ENCODE measurements around the gene CDH7.

Gene CDH7

DNA sequence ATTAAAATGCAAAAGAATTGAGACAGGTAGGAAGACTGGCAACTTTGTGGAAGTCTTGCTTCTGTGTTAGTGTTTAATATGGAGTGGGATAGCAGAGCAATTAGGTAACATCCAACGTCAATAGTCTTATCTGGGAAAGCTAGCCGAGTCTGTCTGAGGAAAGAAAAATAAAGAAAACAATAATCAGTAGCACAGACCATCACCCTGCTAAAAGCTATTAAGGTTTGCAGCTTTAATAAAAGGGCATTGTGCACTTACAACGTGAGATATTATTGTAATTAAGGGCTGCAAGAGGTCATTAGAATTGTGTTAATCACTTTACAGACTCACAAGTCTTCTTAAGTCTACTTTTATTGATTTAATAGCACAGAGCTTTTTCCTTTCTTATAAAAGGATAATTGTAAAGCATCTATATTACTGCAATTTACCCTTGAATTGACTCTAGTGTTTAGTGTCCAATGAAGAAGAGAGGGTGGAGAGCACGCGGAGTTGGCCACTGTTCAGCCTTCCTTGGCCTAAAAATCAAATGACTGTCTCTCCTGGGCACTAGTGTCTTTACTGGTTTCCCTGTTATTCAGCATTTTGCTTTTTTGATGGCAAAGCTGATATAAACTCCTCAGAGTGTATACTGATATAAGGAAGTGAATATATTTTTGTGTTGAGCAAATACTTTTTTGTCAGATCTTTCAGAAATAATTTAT is 2.0 kb downstream of the CDH7 start:
- TF ChIP-seq, protein P1, sequence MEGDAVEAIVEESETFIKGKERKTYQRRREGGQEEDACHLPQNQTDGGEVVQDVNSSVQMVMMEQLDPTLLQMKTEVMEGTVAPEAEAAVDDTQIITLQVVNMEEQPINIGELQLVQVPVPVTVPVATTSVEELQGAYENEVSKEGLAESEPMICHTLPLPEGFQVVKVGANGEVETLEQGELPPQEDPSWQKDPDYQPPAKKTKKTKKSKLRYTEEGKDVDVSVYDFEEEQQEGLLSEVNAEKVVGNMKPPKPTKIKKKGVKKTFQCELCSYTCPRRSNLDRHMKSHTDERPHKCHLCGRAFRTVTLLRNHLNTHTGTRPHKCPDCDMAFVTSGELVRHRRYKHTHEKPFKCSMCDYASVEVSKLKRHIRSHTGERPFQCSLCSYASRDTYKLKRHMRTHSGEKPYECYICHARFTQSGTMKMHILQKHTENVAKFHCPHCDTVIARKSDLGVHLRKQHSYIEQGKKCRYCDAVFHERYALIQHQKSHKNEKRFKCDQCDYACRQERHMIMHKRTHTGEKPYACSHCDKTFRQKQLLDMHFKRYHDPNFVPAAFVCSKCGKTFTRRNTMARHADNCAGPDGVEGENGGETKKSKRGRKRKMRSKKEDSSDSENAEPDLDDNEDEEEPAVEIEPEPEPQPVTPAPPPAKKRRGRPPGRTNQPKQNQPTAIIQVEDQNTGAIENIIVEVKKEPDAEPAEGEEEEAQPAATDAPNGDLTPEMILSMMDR (conservative IDR thresholded peaks at IDR 0.05; ENCODE audit: low read length), result no peak
- DNase-seq (ENCODE audit: low read depth), result no peak
- H3K4me3 ChIP-seq (ENCODE audit: low read length), result no peak overlapping the region

DNA sequence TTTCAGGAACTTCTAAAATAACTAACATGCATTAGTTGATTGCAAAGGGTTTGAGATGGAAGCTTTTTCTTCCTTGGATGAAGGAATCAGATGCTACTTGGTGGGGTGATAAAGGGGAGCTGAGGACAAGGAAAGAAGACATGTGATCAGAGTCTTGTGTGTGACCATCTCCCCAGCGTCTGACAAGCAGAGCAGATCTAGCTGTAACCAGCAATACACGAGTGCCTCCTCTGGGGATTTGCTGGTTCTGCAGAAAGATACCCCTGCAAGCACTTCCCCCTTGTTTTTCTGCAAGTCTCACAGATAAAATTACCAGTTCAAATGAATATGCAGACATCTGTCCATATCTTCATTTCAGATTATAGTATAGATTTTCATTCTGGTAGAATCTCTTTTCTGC is 2.7 kb downstream of the CDH7 start:
- H3K4me3 ChIP-seq (ENCODE audit: low read length), result no peak overlapping the region
- DNase-seq (ENCODE audit: low read depth), result no peak
- TF ChIP-seq, protein P1 (conservative IDR thresholded peaks at IDR 0.05; ENCODE audit: low read length), result no peak

DNA sequence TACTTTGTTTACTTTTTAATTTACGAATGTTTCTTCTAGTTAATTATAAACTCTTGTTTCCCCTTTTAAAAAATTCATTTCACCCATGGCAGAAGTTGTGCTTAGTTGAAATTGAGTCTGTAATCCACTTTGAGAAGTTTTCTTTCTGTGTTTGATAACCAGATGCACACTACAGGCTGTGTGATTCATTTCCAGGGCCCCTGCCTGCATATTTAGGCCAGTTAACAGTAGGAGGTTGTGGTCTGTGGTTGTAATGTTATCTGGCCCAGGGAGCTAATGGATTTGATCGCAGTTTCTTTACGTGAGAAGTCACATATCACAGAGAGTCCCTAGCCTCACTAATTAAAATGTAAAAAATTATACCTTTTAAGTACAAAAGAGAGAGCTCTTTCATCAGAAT is 3.3 kb downstream of the CDH7 start:
- TF ChIP-seq, protein P1 (conservative IDR thresholded peaks at IDR 0.05; ENCODE audit: low read length), result no peak
- no peak for DNase-seq (ENCODE audit: low read depth)
- no peak overlapping the region for H3K4me3 ChIP-seq (ENCODE audit: low read length)

DNA sequence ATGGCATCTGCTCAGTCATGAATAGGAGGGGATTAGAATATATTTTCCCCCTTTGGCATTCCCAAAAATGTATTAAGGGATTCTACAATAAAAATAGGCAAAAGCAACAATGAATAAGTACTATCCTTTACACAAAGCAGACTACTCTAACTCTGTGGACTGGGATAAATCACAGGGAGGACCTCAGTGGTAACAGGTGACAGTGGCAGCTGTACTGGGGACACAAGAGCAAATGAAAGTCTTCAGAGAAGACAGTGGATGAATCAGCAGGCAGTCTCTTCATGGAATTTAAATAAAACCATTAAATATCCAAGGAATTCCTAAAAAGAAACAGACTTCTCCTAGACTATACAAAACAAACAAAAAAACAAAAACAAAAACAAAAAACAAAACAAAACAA is 4.8 kb downstream of the CDH7 start:
- H3K4me3 ChIP-seq (ENCODE audit: low read length), result no peak overlapping the region
- no peak for DNase-seq (ENCODE audit: low read depth)
- TF ChIP-seq, protein P1 (conservative IDR thresholded peaks at IDR 0.05; ENCODE audit: low read length), result no peak

DNA sequence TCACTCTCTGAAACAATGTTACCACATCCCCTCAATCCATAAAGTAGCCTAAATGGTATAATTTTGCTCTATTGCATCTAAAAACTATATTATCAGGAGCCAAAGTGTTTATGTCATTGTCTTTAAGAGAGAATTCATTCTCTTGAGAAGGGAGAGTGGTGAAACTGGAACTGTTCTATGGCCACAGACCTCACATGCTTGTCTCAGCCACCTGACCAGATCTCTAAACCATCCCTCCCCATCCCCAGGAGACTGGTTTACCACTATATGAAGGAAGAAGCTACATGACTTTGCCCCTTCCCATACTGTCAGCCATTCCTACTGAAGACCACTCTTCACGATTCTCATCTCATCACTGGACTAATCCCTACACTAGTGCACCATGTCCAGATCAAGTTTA is 9.6 kb downstream of the CDH7 start:
- H3K4me3 ChIP-seq (ENCODE audit: low read length), result no peak overlapping the region
- DNase-seq (ENCODE audit: low read depth), result no peak
- TF ChIP-seq, protein P1 (conservative IDR thresholded peaks at IDR 0.05; ENCODE audit: low read length), result no peak

DNA sequence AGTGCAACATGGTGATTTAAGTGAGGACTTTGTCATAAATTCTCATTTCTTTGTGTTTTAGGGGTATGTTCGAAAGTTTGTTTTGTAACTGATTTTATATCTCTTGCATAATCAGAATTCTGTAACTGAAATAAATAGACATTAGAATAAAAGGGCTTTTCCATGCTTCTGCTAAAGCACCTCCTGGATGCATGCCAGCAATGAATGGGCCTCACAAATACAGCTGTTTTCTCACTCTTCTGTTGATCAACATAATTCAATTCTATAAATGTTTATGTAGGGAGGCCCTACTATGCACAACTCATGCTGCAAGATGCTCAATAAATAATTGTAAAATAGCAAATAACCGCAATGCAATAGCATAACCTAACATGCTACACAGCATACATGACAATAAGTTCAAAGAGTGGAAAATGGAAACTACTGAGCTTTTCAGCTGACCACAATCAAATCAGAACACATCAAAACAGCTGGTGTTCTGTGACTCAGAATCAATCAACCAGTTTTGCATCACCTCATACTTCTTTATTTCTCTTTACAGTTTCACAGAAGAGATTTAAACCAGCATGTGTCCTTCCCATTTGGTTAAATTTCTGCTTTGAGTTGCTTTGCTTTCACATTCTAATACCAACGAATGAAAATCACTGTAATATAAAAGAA is 11.0 kb downstream of the CDH7 start:
- H3K4me3 ChIP-seq (ENCODE audit: low read length), result no peak overlapping the region
- DNase-seq (ENCODE audit: low read depth), result no peak
- TF ChIP-seq, protein P1 (conservative IDR thresholded peaks at IDR 0.05; ENCODE audit: low read length), result no peak

DNA sequence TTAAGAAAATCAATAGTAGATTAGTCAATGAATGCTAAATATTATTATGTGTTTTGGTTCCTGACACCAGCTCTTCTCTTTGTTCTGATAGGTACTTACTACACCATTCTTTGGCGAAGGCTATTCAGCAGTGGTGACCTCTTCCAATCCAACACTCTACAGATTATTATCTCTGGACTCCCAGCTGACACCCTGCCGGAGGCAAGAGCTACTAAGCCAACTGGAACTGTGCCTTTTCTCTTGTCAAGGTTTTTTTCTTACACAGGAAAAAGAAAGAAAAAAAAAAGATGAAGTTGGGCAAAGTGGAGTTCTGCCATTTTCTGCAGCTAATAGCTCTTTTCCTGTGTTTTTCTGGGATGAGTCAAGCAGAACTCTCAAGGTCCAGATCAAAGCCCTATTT is 11.7 kb downstream of the CDH7 start:
- TF ChIP-seq, protein P1 (conservative IDR thresholded peaks at IDR 0.05; ENCODE audit: low read length), result no peak
- no peak overlapping the region for H3K4me3 ChIP-seq (ENCODE audit: low read length)
- no peak for DNase-seq (ENCODE audit: low read depth)
